Duodenal mucosa (tissue), 2 donors: ENCODE data around the gene EPHB2.

Source experiments
- H3K27ac ChIP-seq: one replicate; pipeline ENCODE4 v1.7.0; 2013; ENCODE audit warnings: low read depth, low read length
- H3K27me3 ChIP-seq, 2 donors: one replicate each; pipeline ENCODE4 v1.7.0; 2013; ENCODE audit warnings: low read length in 2 of 2, control low read depth in 1 of 2; ENCODE audit not compliant: insufficient read depth in 2 of 2, control insufficient read depth in 1 of 2
- H3K36me3 ChIP-seq, 2 donors: one replicate each; pipeline ENCODE4 v1.7.0; 2013; ENCODE audit warnings: low read length in 2 of 2, control low read depth in 1 of 2; ENCODE audit not compliant: insufficient read depth in 2 of 2, control insufficient read depth in 1 of 2
- H3K4me1 ChIP-seq, 2 donors: one replicate each; pipeline ENCODE4 v1.7.0; 2013; ENCODE audit warnings: low read length in 2 of 2, control low read depth in 1 of 2; ENCODE audit not compliant: insufficient read depth in 2 of 2, control insufficient read depth in 1 of 2
- H3K4me3 ChIP-seq, 2 donors: one replicate each; pipeline ENCODE4 v1.7.0; 2013; ENCODE audit warnings: low read length in 2 of 2, low read depth in 1 of 2
- H3K9ac ChIP-seq, 2 donors: one replicate each; pipeline ENCODE4 v1.7.0; 2013; ENCODE audit warnings: low read length in 2 of 2, low read depth in 1 of 2
- H3K9me3 ChIP-seq, 2 donors: one replicate each; pipeline ENCODE4 v1.7.0; 2013; ENCODE audit warnings: low read length in 2 of 2, control low read depth in 1 of 2; ENCODE audit not compliant: control insufficient read depth in 1 of 2

The EPHB2 gene

GRCh38 chr1:22903113-22903512 is 192.5 kb downstream of the EPHB2 start:
- Histone ChIP-seq H3K27me3 (no peaks in the 10 kb centered on the region), H3K27ac (no peak overlapping the region), H3K4me3 (no peak overlapping the region), H3K4me1 (no peaks in the 10 kb centered on the region), H3K36me3 (peaks cover 11 to 43% of the 10 kb centered on the region in 2 donors), H3K9me3 (no peaks in the 10 kb centered on the region), H3K9ac (no peak overlapping the region)

- Histone ChIP-seq H3K9me3 (no peaks in the 10 kb centered on the region), H3K9ac (no peak overlapping the region), H3K4me1 (no peaks in the 10 kb centered on the region), H3K4me3 (no peak overlapping the region), H3K27me3 (no peaks in the 10 kb centered on the region), H3K27ac (no peak overlapping the region), H3K36me3 (peaks cover 23 to 63% of the 10 kb centered on the region in 2 donors)
Observed at GRCh38 chr1:22906968-22907367, 196.3 kb downstream of the EPHB2 start.

GRCh38 chr1:22907528-22907927 is 196.9 kb downstream of the EPHB2 start:
- no peak overlapping the region for H3K4me3 ChIP-seq
- H3K27me3 ChIP-seq, result no peaks in the 10 kb centered on the region
- no peaks in the 10 kb centered on the region for H3K4me1 ChIP-seq
- H3K36me3 ChIP-seq, result peaks cover 25 to 67% of the 10 kb centered on the region in 2 donors
- no peaks in the 10 kb centered on the region for H3K9me3 ChIP-seq
- H3K9ac ChIP-seq, result no peak overlapping the region
- no peak overlapping the region for H3K27ac ChIP-seq

GRCh38 chr1:22908880-22909426 is 198.3 kb downstream of the EPHB2 start:
- H3K4me1 ChIP-seq, result no peaks in the 10 kb centered on the region
- no peak overlapping the region for H3K9ac ChIP-seq
- no peaks in the 10 kb centered on the region for H3K27me3 ChIP-seq
- no peak overlapping the region for H3K27ac ChIP-seq
- H3K36me3 ChIP-seq, result peaks cover 25 to 74% of the 10 kb centered on the region in 2 donors
- H3K9me3 ChIP-seq, result no peaks in the 10 kb centered on the region
- H3K4me3 ChIP-seq, result no peak overlapping the region

GRCh38 chr1:22910286-22910685 is 199.6 kb downstream of the EPHB2 start:
- no peaks in the 10 kb centered on the region for H3K9me3 ChIP-seq
- no peak overlapping the region for H3K4me3 ChIP-seq
- H3K4me1 ChIP-seq, result no peaks in the 10 kb centered on the region
- H3K9ac ChIP-seq, result no peak overlapping the region
- H3K27ac ChIP-seq, result no peak overlapping the region
- H3K36me3 ChIP-seq, result peaks cover 25 to 78% of the 10 kb centered on the region in 2 donors
- H3K27me3 ChIP-seq, result no peaks in the 10 kb centered on the region

GRCh38 chr1:22910986-22911651 is 200.5 kb downstream of the EPHB2 start:
- no peaks in the 10 kb centered on the region for H3K4me1 ChIP-seq
- H3K4me3 ChIP-seq, result no peak overlapping the region
- H3K27me3 ChIP-seq, result no peaks in the 10 kb centered on the region
- H3K9me3 ChIP-seq, result no peaks in the 10 kb centered on the region
- H3K9ac ChIP-seq, result no peak overlapping the region
- H3K36me3 ChIP-seq, result peaks cover 25 to 74% of the 10 kb centered on the region in 2 donors
- H3K27ac ChIP-seq, result no peak overlapping the region

GRCh38 chr1:22912311-22912710 is 201.7 kb downstream of the EPHB2 start:
- Histone ChIP-seq H3K9ac (no peak overlapping the region), H3K4me3 (no peak overlapping the region), H3K36me3 (peaks cover 19 to 62% of the 10 kb centered on the region in 2 donors), H3K4me1 (peaks cover 0 to 3% of the 10 kb centered on the region in 2 donors), H3K9me3 (no peaks in the 10 kb centered on the region), H3K27me3 (no peaks in the 10 kb centered on the region), H3K27ac (no peak overlapping the region)

GRCh38 chr1:22913421-22914141 is 202.9 kb downstream of the EPHB2 start:
- H3K27me3 ChIP-seq, result no peaks in the 10 kb centered on the region
- H3K9ac ChIP-seq, result no peak overlapping the region
- H3K36me3 ChIP-seq, result peaks cover 11 to 49% of the 10 kb centered on the region in 2 donors
- no peaks in the 10 kb centered on the region for H3K9me3 ChIP-seq
- H3K4me1 ChIP-seq, result peaks cover 0 to 3% of the 10 kb centered on the region in 2 donors
- H3K27ac ChIP-seq, result no peak overlapping the region
- H3K4me3 ChIP-seq, result no peak overlapping the region

GRCh38 chr1:22914156-22914555 is 203.5 kb downstream of the EPHB2 start:
- Histone ChIP-seq H3K4me3 (no peak overlapping the region), H3K9me3 (no peaks in the 10 kb centered on the region), H3K27me3 (no peaks in the 10 kb centered on the region), H3K4me1 (peaks cover 0 to 3% of the 10 kb centered on the region in 2 donors), H3K36me3 (peaks cover 11 to 43% of the 10 kb centered on the region in 2 donors), H3K27ac (no peak overlapping the region), H3K9ac (no peak overlapping the region)

GRCh38 chr1:22914633-22915217 is 204.1 kb downstream of the EPHB2 start:
- Histone ChIP-seq H3K27ac (no peak overlapping the region), H3K9ac (no peak overlapping the region), H3K27me3 (no peaks in the 10 kb centered on the region), H3K4me1 (peaks cover 0 to 3% of the 10 kb centered on the region in 2 donors), H3K36me3 (peaks cover 11 to 38% of the 10 kb centered on the region in 2 donors), H3K4me3 (no peak overlapping the region), H3K9me3 (no peaks in the 10 kb centered on the region)
